Measurements from ENCODE around the gene SOX5.

Gene SOX5

GRCh38 chr12:23731493-23731892 lies 218.0 kb downstream of the SOX5 start:
- no peak overlapping the region for H2BK15ac ChIP-seq (ENCODE audit: low read depth, poor library complexity, severe bottlenecking)
- no peak for DNase-seq
- no peak overlapping the region for H3K14ac ChIP-seq (ENCODE audit: low read length in 2 of 2)
- H3K4me1 ChIP-seq (ENCODE audit: control insufficient read depth, insufficient read depth, low read depth, low read length), result no peaks in the 10 kb centered on the region
- no peak overlapping the region for H4K8ac ChIP-seq (ENCODE audit: low read length)
- no peak overlapping the region for H3K4ac ChIP-seq (ENCODE audit: low read depth in 1 of 2, low read length in 2 of 2)
- H3K27me3 ChIP-seq (ENCODE audit: control insufficient read depth in 1 of 2, insufficient read depth in 1 of 2, low read length in 2 of 2), result no peaks in the 10 kb centered on the region
- H3K9me3 ChIP-seq (ENCODE audit: control insufficient read depth, low read length), result no peaks in the 10 kb centered on the region
- H3K9ac ChIP-seq (ENCODE audit: low read length), result no peak overlapping the region
- no peak overlapping the region for H3K27ac ChIP-seq (ENCODE audit: low read length, poor library complexity, severe bottlenecking)
- H2BK12ac ChIP-seq (ENCODE audit: low read length in 2 of 2), result no peak overlapping the region
- no peak overlapping the region for H2BK120ac ChIP-seq (ENCODE audit: low read depth, low read length)
- WGBS, result no CpG with 5 or more reads among the region's 4 CpGs
- no peak overlapping the region for H4K91ac ChIP-seq (ENCODE audit: low read length)
- no peak overlapping the region for H2AFZ ChIP-seq (ENCODE audit: low read depth, low read length)
- no peak overlapping the region for H3K23ac ChIP-seq (ENCODE audit: low read length in 2 of 2)
- no peak overlapping the region for H3K4me3 ChIP-seq (ENCODE audit: insufficient read depth in 1 of 2, low read depth in 1 of 2, low read length in 2 of 2)
- H3K4me2 ChIP-seq (ENCODE audit: low read length, poor library complexity, severe bottlenecking), result no peak overlapping the region
- H3K79me1 ChIP-seq (replicated peaks; ENCODE audit: low read length, poor library complexity, severe bottlenecking), result no peaks in the 10 kb centered on the region
- no peak overlapping the region for H3K18ac ChIP-seq (ENCODE audit: low read depth in 1 of 2, low read length in 2 of 2)
- H2AK5ac ChIP-seq (ENCODE audit: low read length, severe bottlenecking), result no peak overlapping the region
- no peak overlapping the region for H2BK5ac ChIP-seq (ENCODE audit: low read depth, low read length, poor library complexity, severe bottlenecking)
- no peaks in the 10 kb centered on the region for H3K36me3 ChIP-seq (ENCODE audit: control insufficient read depth in 1 of 2, insufficient read depth in 2 of 2, low read depth in 1 of 2, low read length in 2 of 2)

GRCh38 chr12:23731035-23731434 lies 218.4 kb downstream of the SOX5 start:
- H3K79me1 ChIP-seq (replicated peaks; ENCODE audit: low read length, poor library complexity, severe bottlenecking), result no peaks in the 10 kb centered on the region
- H3K27me3 ChIP-seq (ENCODE audit: control insufficient read depth in 1 of 2, insufficient read depth in 1 of 2, low read length in 2 of 2), result no peaks in the 10 kb centered on the region
- H2AFZ ChIP-seq (ENCODE audit: low read depth, low read length), result no peak overlapping the region
- no peaks in the 10 kb centered on the region for H3K4me1 ChIP-seq (ENCODE audit: control insufficient read depth, insufficient read depth, low read depth, low read length)
- no peak overlapping the region for H4K8ac ChIP-seq (ENCODE audit: low read length)
- no peak overlapping the region for H2BK15ac ChIP-seq (ENCODE audit: low read depth, poor library complexity, severe bottlenecking)
- no peaks in the 10 kb centered on the region for H3K36me3 ChIP-seq (ENCODE audit: control insufficient read depth in 1 of 2, insufficient read depth in 2 of 2, low read depth in 1 of 2, low read length in 2 of 2)
- H4K91ac ChIP-seq (ENCODE audit: low read length), result no peak overlapping the region
- no peak overlapping the region for H3K9ac ChIP-seq (ENCODE audit: low read length)
- H2BK5ac ChIP-seq (ENCODE audit: low read depth, low read length, poor library complexity, severe bottlenecking), result no peak overlapping the region
- no peak overlapping the region for H2BK120ac ChIP-seq (ENCODE audit: low read depth, low read length)
- H3K4ac ChIP-seq (ENCODE audit: low read depth in 1 of 2, low read length in 2 of 2), result no peak overlapping the region
- H3K14ac ChIP-seq (ENCODE audit: low read length in 2 of 2), result no peak overlapping the region
- H3K9me3 ChIP-seq (ENCODE audit: control insufficient read depth, low read length), result no peaks in the 10 kb centered on the region
- DNase-seq, result no peak
- no peak overlapping the region for H2BK12ac ChIP-seq (ENCODE audit: low read length in 2 of 2)
- no peak overlapping the region for H3K23ac ChIP-seq (ENCODE audit: low read length in 2 of 2)
- no peak overlapping the region for H3K18ac ChIP-seq (ENCODE audit: low read depth in 1 of 2, low read length in 2 of 2)
- WGBS, result 96% methylated on average over 3 of the region's 3 CpGs
- H2AK5ac ChIP-seq (ENCODE audit: low read length, severe bottlenecking), result no peak overlapping the region
- H3K4me3 ChIP-seq (ENCODE audit: insufficient read depth in 1 of 2, low read depth in 1 of 2, low read length in 2 of 2), result no peak overlapping the region
- H3K27ac ChIP-seq (ENCODE audit: low read length, poor library complexity, severe bottlenecking), result no peak overlapping the region
- H3K4me2 ChIP-seq (ENCODE audit: low read length, poor library complexity, severe bottlenecking), result no peak overlapping the region

- Histone ChIP-seq H3K9ac (ENCODE audit: low read length) (no peak overlapping the region), H3K4ac (ENCODE audit: low read depth in 1 of 2, low read length in 2 of 2) (no peak overlapping the region), H3K18ac (ENCODE audit: low read depth in 1 of 2, low read length in 2 of 2) (no peak overlapping the region), H2BK15ac (ENCODE audit: low read depth, poor library complexity, severe bottlenecking) (no peak overlapping the region), H3K4me2 (ENCODE audit: low read length, poor library complexity, severe bottlenecking) (no peak overlapping the region), H2BK5ac (ENCODE audit: low read depth, low read length, poor library complexity, severe bottlenecking) (no peak overlapping the region), H3K27ac (ENCODE audit: low read length, poor library complexity, severe bottlenecking) (no peak overlapping the region), H2BK120ac (ENCODE audit: low read depth, low read length) (no peak overlapping the region), H4K91ac (ENCODE audit: low read length) (no peak overlapping the region), H3K9me3 (ENCODE audit: control insufficient read depth, low read length) (no peaks in the 10 kb centered on the region), H3K4me1 (ENCODE audit: control insufficient read depth, insufficient read depth, low read depth, low read length) (no peaks in the 10 kb centered on the region), H3K27me3 (ENCODE audit: control insufficient read depth in 1 of 2, insufficient read depth in 1 of 2, low read length in 2 of 2) (no peaks in the 10 kb centered on the region), H3K36me3 (ENCODE audit: control insufficient read depth in 1 of 2, insufficient read depth in 2 of 2, low read depth in 1 of 2, low read length in 2 of 2) (no peaks in the 10 kb centered on the region), H2AFZ (ENCODE audit: low read depth, low read length) (no peak overlapping the region), H3K4me3 (ENCODE audit: insufficient read depth in 1 of 2, low read depth in 1 of 2, low read length in 2 of 2) (no peak overlapping the region), H3K79me1 (replicated peaks; ENCODE audit: low read length, poor library complexity, severe bottlenecking) (no peaks in the 10 kb centered on the region), H3K23ac (ENCODE audit: low read length in 2 of 2) (no peak overlapping the region), H3K14ac (ENCODE audit: low read length in 2 of 2) (no peak overlapping the region), H2BK12ac (ENCODE audit: low read length in 2 of 2) (no peak overlapping the region), H2AK5ac (ENCODE audit: low read length, severe bottlenecking) (no peak overlapping the region), H4K8ac (ENCODE audit: low read length) (no peak overlapping the region)
- no peak for DNase-seq
These were observed 220.1 kb downstream of the SOX5 start for GRCh38 chr12:23729359-23729758.

- no peaks in the 10 kb centered on the region for H3K27me3 ChIP-seq (ENCODE audit: control insufficient read depth in 1 of 2, insufficient read depth in 1 of 2, low read length in 2 of 2)
- no peak overlapping the region for H2BK12ac ChIP-seq (ENCODE audit: low read length in 2 of 2)
- DNase-seq, result no peak
- H3K9me3 ChIP-seq (ENCODE audit: control insufficient read depth, low read length), result no peaks in the 10 kb centered on the region
- H2BK5ac ChIP-seq (ENCODE audit: low read depth, low read length, poor library complexity, severe bottlenecking), result no peak overlapping the region
- H3K9ac ChIP-seq (ENCODE audit: low read length), result no peak overlapping the region
- H4K91ac ChIP-seq (ENCODE audit: low read length), result no peak overlapping the region
- H2BK120ac ChIP-seq (ENCODE audit: low read depth, low read length), result no peak overlapping the region
- H3K4me2 ChIP-seq (ENCODE audit: low read length, poor library complexity, severe bottlenecking), result no peak overlapping the region
- 84% methylated on average over 2 of the region's 2 CpGs for WGBS
- no peak overlapping the region for H3K18ac ChIP-seq (ENCODE audit: low read depth in 1 of 2, low read length in 2 of 2)
- H3K36me3 ChIP-seq (ENCODE audit: control insufficient read depth in 1 of 2, insufficient read depth in 2 of 2, low read depth in 1 of 2, low read length in 2 of 2), result no peaks in the 10 kb centered on the region
- no peak overlapping the region for H3K14ac ChIP-seq (ENCODE audit: low read length in 2 of 2)
- H2BK15ac ChIP-seq (ENCODE audit: low read depth, poor library complexity, severe bottlenecking), result no peak overlapping the region
- H3K79me1 ChIP-seq (replicated peaks; ENCODE audit: low read length, poor library complexity, severe bottlenecking), result no peaks in the 10 kb centered on the region
- no peaks in the 10 kb centered on the region for H3K4me1 ChIP-seq (ENCODE audit: control insufficient read depth, insufficient read depth, low read depth, low read length)
- H4K8ac ChIP-seq (ENCODE audit: low read length), result no peak overlapping the region
- H2AK5ac ChIP-seq (ENCODE audit: low read length, severe bottlenecking), result no peak overlapping the region
- H3K23ac ChIP-seq (ENCODE audit: low read length in 2 of 2), result no peak overlapping the region
- H2AFZ ChIP-seq (ENCODE audit: low read depth, low read length), result no peak overlapping the region
- no peak overlapping the region for H3K27ac ChIP-seq (ENCODE audit: low read length, poor library complexity, severe bottlenecking)
- H3K4ac ChIP-seq (ENCODE audit: low read depth in 1 of 2, low read length in 2 of 2), result no peak overlapping the region
- H3K4me3 ChIP-seq (ENCODE audit: insufficient read depth in 1 of 2, low read depth in 1 of 2, low read length in 2 of 2), result no peak overlapping the region
These were observed 222.8 kb downstream of the SOX5 start for GRCh38 chr12:23726646-23727045.
